ENCODE results near the gene SLC10A7.

- TF ChIP-seq CTCF (IDR thresholded peaks at IDR 0.05; ENCODE audit: low read length) (peak; percentile 42), EZH2 (optimal IDR thresholded peaks at IDR 0.05; ENCODE audit: low read depth, low read length) (no peak)
These were observed 180.9 kb downstream of the SLC10A7 start for GRCh38 chr4:146340798-146341197.
